PC-3 (cell line): Measurements from ENCODE around the gene PRPF31. TPM values are rescaled to one million over a fixed set of nuclear protein-coding genes. Genes with fewer than 3 reads are reported as not detected.

Experiments used
- ATAC-seq: fragments of 200-7000 bp; cut with Tn5 transposase; 2 replicates; pipeline ENCODE4 v1.9.1; 2020; ENCODE audit warnings: mild to moderate bottlenecking, moderate library complexity
- BruUV-seq: library from RNA; stranded (reverse); fragments of 400-500 nt; replicated peaks from 2 replicates; lab custom pipeline; 2021; lab: Mats Ljungman, UMichigan
- CTCF ChIA-PET: fragments of 300-600 bp; sonication (Branson Sonifier 250); formaldehyde crosslinking; loops from one replicate; lab custom pipeline; 2022; ENCODE audit warnings: antibody characterized with exemption; lab: Charles Lee
- POLR2A ChIA-PET: fragments of 300-600 bp; sonication (Branson Sonifier 250); formaldehyde crosslinking; loops from one replicate; lab custom pipeline; 2022; ENCODE audit warnings: antibody characterized with exemption; ENCODE audit not compliant: unreplicated experiment; lab: Charles Lee
- DNase-seq: peaks from one replicate; pipeline ENCODE4 v3.0.0-alpha.2; 2015
- H2AFZ ChIP-seq: fragments of 300-600 bp; sonication (generic); 2 replicates; pipeline ENCODE4 v1.6.0; 2016; ENCODE audit warnings: antibody characterized with exemption, low read length
- H3F3A ChIP-seq: fragments of 300-600 bp; sonication (generic); one replicate; pipeline ENCODE4 v1.6.0; 2017; ENCODE audit warnings: antibody characterized with exemption, low read length, control low read depth, mild to moderate bottlenecking; ENCODE audit not compliant: unreplicated experiment
- H3K27ac ChIP-seq: fragments of 300-600 bp; sonication (generic); 2 replicates; pipeline ENCODE4 v1.5.1; 2016; ENCODE audit warnings: mild to moderate bottlenecking, low read length
- H3K27me3 ChIP-seq: fragments of 300-600 bp; sonication (generic); 2 replicates; pipeline ENCODE4 v1.6.1; 2016; ENCODE audit warnings: low read length, mixed read lengths
- H3K36me3 ChIP-seq: fragments of 300-600 bp; sonication (generic); 2 replicates; pipeline ENCODE4 v1.6.1; 2016; ENCODE audit warnings: low read depth, mixed run types, low read length, mixed read lengths
- H3K4me1 ChIP-seq: fragments of 300-600 bp; sonication (generic); 2 replicates; pipeline ENCODE4 v1.5.1; 2016; ENCODE audit warnings: low read length; ENCODE audit not compliant: insufficient read depth
- H3K4me2 ChIP-seq: fragments of 300-600 bp; sonication (generic); 2 replicates; pipeline ENCODE4 v1.6.0; 2016; ENCODE audit warnings: low read length
- H3K4me3 ChIP-seq: fragments of 300-600 bp; sonication (generic); 2 replicates; pipeline ENCODE4 v1.5.1; 2016; ENCODE audit warnings: mild to moderate bottlenecking, low read length, mixed read lengths
- H3K79me2 ChIP-seq: fragments of 300-600 bp; sonication (generic); 2 replicates; pipeline ENCODE4 v1.6.1; 2017; ENCODE audit warnings: low read length, mixed read lengths
- H3K9ac ChIP-seq: fragments of 300-600 bp; sonication (generic); 2 replicates; pipeline ENCODE4 v1.6.0; 2016; ENCODE audit warnings: mild to moderate bottlenecking, low read length
- H3K9me2 ChIP-seq: fragments of 300-600 bp; sonication (generic); replicated peaks from 2 replicates; pipeline ENCODE4 v1.6.1; 2016; ENCODE audit warnings: mixed run types, low read length, mixed read lengths
- H3K9me3 ChIP-seq: fragments of 300-600 bp; sonication (generic); 2 replicates; pipeline ENCODE4 v1.6.1; 2016; ENCODE audit warnings: low read length, mixed read lengths
- H4K20me1 ChIP-seq: fragments of 300-600 bp; sonication (generic); 2 replicates; pipeline ENCODE4 v1.6.1; 2016; ENCODE audit warnings: low read length, mixed read lengths
- CTCF ChIP-seq: fragments of 300-600 bp; sonication (generic); conservative IDR thresholded peaks from 2 replicates; pipeline ENCODE4 v1.5.1; 2017; ENCODE audit warnings: antibody characterized with exemption, low read depth, mild to moderate bottlenecking, low read length
- EZH2 ChIP-seq: fragments of 300-600 bp; sonication (generic); IDR thresholded peaks from one replicate; pipeline ENCODE4 v1.6.1; 2017; ENCODE audit warnings: antibody characterized with exemption, mild to moderate bottlenecking, low read length; ENCODE audit not compliant: unreplicated experiment
- EZH2phosphoT487 ChIP-seq: fragments of 300-600 bp; sonication (generic); IDR thresholded peaks from 2 replicates; pipeline ENCODE4 v1.6.1; 2018; ENCODE audit warnings: mild to moderate bottlenecking, antibody characterized with exemption, low read length, borderline replicate concordance
- intact Hi-C: fragments of 100-400 bp; cut with micrococcal nuclease; formaldehyde crosslinking; loops from 2 replicates; pipeline ENCODE4 v1.9.0; 2023
- total RNA-seq: library from RNA; depleted of rRNA; stranded (reverse); fragments of >200 nt; gene quantifications from 2 replicates; pipeline ENCODE4 v1.2.3, GENCODE V29; 2014

The PRPF31 gene
- total RNA-seq, 1 experiment from 2014 or later: 170 TPM

- ATAC-seq (peak; percentile 63), DNase-seq (peak; percentile 64)
- H3K4me3 ChIP-seq: peak overlapping the region; percentile 74
- H4K20me1 ChIP-seq: no peaks in the 10 kb centered on the region
- BruUV-seq: no TSS peak
- no peaks in the 10 kb centered on the region for H3F3A ChIP-seq
- H3K4me1 ChIP-seq: peaks cover 10% of the 10 kb centered on the region
- ChIA-PET CTCF (interaction anchor here (0.6 kb wide), 1 partner anchor 84 kb away, joined by 3 read pairs; no protein-coding TSS in a partner anchor), POLR2A (interaction anchor here (0.5 to 2.1 kb wide), 3 partner anchors 22 to 247 kb away, joined by 3 to 25 read pairs (median 8); partner anchors contain the start of genes CNOT3, MBOAT7 and MYADM)
- H3K27me3 ChIP-seq: no peaks in the 10 kb centered on the region
- peaks cover 12% of the 10 kb centered on the region; the same call in 1 of the 2 replicates for H3K36me3 ChIP-seq
- intact Hi-C loops: loop anchor here (1.0 kb wide), 2 partner anchors 12 to 23 kb away; partner anchors contain the start of genes CNOT3 and NDUFA3
- peaks cover 42% of the 10 kb centered on the region for H3K79me2 ChIP-seq
- no peak for TF ChIP-seq CTCF
- H3K9me3 ChIP-seq: no peaks in the 10 kb centered on the region
- H3K4me2 ChIP-seq: peak overlapping the region; percentile 95
- peak overlapping the region; percentile 67 for H2AFZ ChIP-seq
- no peak overlapping the region for H3K27ac ChIP-seq
- H3K9ac ChIP-seq: peak overlapping the region; percentile 78
- H3K9me2 ChIP-seq: no peaks in the 10 kb centered on the region
Observed at GRCh38 chr19:54114340-54115108, 1.0 kb upstream of the PRPF31 start.

GRCh38 chr19:54121259-54121658 lies 5.7 kb downstream of the PRPF31 start:
- no peak for DNase-seq
- Histone ChIP-seq H3F3A (no peaks in the 10 kb centered on the region), H3K4me1 (peaks cover 5% of the 10 kb centered on the region), H3K9me3 (no peaks in the 10 kb centered on the region), H4K20me1 (no peaks in the 10 kb centered on the region), H3K4me3 (no peak overlapping the region), H3K4me2 (no peak overlapping the region), H3K9me2 (no peaks in the 10 kb centered on the region), H3K9ac (no peak overlapping the region), H3K36me3 (peaks cover 60% of the 10 kb centered on the region), H3K27ac (no peak overlapping the region), H3K79me2 (peaks cover 19% of the 10 kb centered on the region), H3K27me3 (no peaks in the 10 kb centered on the region), H2AFZ (no peak overlapping the region)
- intact Hi-C loops: no loop called here
- CTCF ChIA-PET: no interaction called here
- no peak for ATAC-seq
- BruUV-seq: no TSS peak
- TF ChIP-seq EZH2phosphoT487 (no peak), CTCF (no peak), EZH2 (no peak)
- POLR2A ChIA-PET: no interaction called here

GRCh38 chr19:54123682-54124081 lies 8.1 kb downstream of the PRPF31 start:
- no peaks in the 10 kb centered on the region for H3K9me2 ChIP-seq
- no peaks in the 10 kb centered on the region for H3K79me2 ChIP-seq
- ChIA-PET CTCF (no interaction called here), POLR2A (no interaction called here)
- no peaks in the 10 kb centered on the region for H3F3A ChIP-seq
- no peak for ATAC-seq
- no peak overlapping the region for H3K9ac ChIP-seq
- H3K9me3 ChIP-seq: no peaks in the 10 kb centered on the region
- no peak for DNase-seq
- no peak for TF ChIP-seq CTCF
- no peak for TF ChIP-seq EZH2
- no peak for TF ChIP-seq EZH2phosphoT487
- no peaks in the 10 kb centered on the region for H4K20me1 ChIP-seq
- H3K36me3 ChIP-seq: peaks cover 68% of the 10 kb centered on the region
- intact Hi-C loops: no loop called here
- H2AFZ ChIP-seq: no peak overlapping the region
- no TSS peak for BruUV-seq
- no peak overlapping the region for H3K4me2 ChIP-seq
- no peak overlapping the region for H3K4me3 ChIP-seq
- H3K27me3 ChIP-seq: no peaks in the 10 kb centered on the region
- H3K27ac ChIP-seq: no peak overlapping the region
- H3K4me1 ChIP-seq: no peaks in the 10 kb centered on the region
